Ovary (tissue), 9 donors: ENCODE measurements around the gene EPHB1. TPM values are rescaled to one million over a fixed set of nuclear protein-coding genes. Genes with fewer than 3 reads are reported as not detected.

Experiments
- DNase-seq, 5 donors: peaks; one replicate each; pipeline ENCODE4 v3.0.0-alpha.2; 2019 to 2020
- H3K27ac ChIP-seq, 2 donors: fragments of 200-600 bp; one replicate each; pipeline versions ENCODE4 v1.5.1 to v1.8.0; 2019 to 2022
- H3K27me3 ChIP-seq: fragments of 200-600 bp; one replicate; pipeline ENCODE4 v1.8.0; 2022
- H3K36me3 ChIP-seq: fragments of 200-600 bp; sonication (generic); one replicate; pipeline ENCODE4 v1.5.1; 2019
- H3K4me1 ChIP-seq: one replicate; pipeline ENCODE4 v1.8.1; 2013; ENCODE audit warnings: mild to moderate bottlenecking, moderate library complexity; ENCODE audit not compliant: insufficient read depth
- H3K4me3 ChIP-seq: fragments of 200-600 bp; sonication (generic); one replicate; pipeline ENCODE4 v1.5.1; 2017
- H3K9me3 ChIP-seq, 2 donors: fragments of 200-600 bp in 1 of 2; sonication (generic) in 1 of 2; one replicate each; pipeline versions ENCODE4 v1.5.1 to v1.8.1; 2013 to 2019; ENCODE audit warnings: mild to moderate bottlenecking in 1 of 2, moderate library complexity in 1 of 2
- CTCF ChIP-seq, 3 donors: fragments of 450-650 bp in 2 of 3; fragments of 200-600 bp in 1 of 3; IDR thresholded peaks; one replicate each; pipeline versions ENCODE4 v1.5.1 to v1.8.0; 2016 to 2022; ENCODE audit warnings: antibody characterized with exemption in 3 of 3, mild to moderate bottlenecking in 1 of 3
- EP300 ChIP-seq: sonication (generic); formaldehyde crosslinking; IDR thresholded peaks from one replicate; pipeline ENCODE4 v1.6.1; 2017; ENCODE audit warnings: antibody characterized with exemption
- POLR2A ChIP-seq: fragments of 450-650 bp; IDR thresholded peaks from one replicate; pipeline ENCODE4 v1.6.1; 2017; ENCODE audit warnings: antibody characterized with exemption, mild to moderate bottlenecking, moderate library complexity
- WGBS, 3 donors: extraction: QIAGEN DNeasy Blood & Tissue Kit in 1 of 3; methylation state at CpG; one replicate each; pipeline versions ENCODE4 v1.1.5 to v1.1.7; 2013 to 2017; 5-methylcytosine and 5-hydroxymethylcytosine counted together
- intact Hi-C, 4 donors: fragments of 100-400 bp; cut with DNase I; formaldehyde crosslinking; loops; one replicate each; pipeline versions ENCODE4 v1.11.0 to v1.15.1; 2022 to 2023
- polyA plus RNA-seq, 2 donors: library from polyadenylated mRNA; stranded (reverse); fragments of 200-250 nt in 1 of 2; fragments of 350-450 nt in 1 of 2; fragmentation: Illumina TruSeq in 1 of 2; extraction: RNeasy Lipid Tissue Mini Kit (QIAGEN cat#74804) in 1 of 2; gene quantifications; one replicate each; pipeline ENCODE4 v1.2.3, GENCODE V29; 2013 to 2014
- total RNA-seq, 7 donors: library from RNA; depleted of rRNA in 2 of 7; stranded (reverse); fragments of >200 nt in 2 of 7; fragmentation: NEBNext Ultra II Directional in 3 of 7; extraction: Animal tissue kit (Norgen Biotek cat#: 25700) in 3 of 7; gene quantifications; one replicate each; pipeline versions ENCODE4 v1.1.0 to v1.2.4, GENCODE V29; 2016 to 2023
- donor health status: DM: no; HTN: no; CAD: no; lungs with moderate emphysema.
- donor health status: DM: no; HTN: no; CAD: no.
- donor health status: Bipolar disorder and iron deficiency.
- donor health status: DM: yes; HTN: yes; CAD: no.
- donor health status: DM: no; HTN: no; CAD: no.
- donor health status: DM: yes; HTN: yes; CAD: no.

Gene EPHB1
- total and polyA plus RNA-seq, 9 donors: 0.25 to 2.7 (median 1.0) TPM

- WGBS, 3 donors: 80% methylated on average over 7 of the region's 7 CpGs
- Histone ChIP-seq H3K36me3 (no peaks in the 10 kb centered on the region), H3K4me1 (no peaks in the 10 kb centered on the region), H3K4me3 (no peak overlapping the region), H3K27me3 (no peaks in the 10 kb centered on the region), H3K27ac (no peak overlapping the region), H3K9me3 (no peaks in the 10 kb centered on the region)
- intact Hi-C loops: loop anchor here in 1 of 4 donors (5.0 kb wide), 1 partner anchor 1774 kb away; no protein-coding TSS in a partner anchor
- TF ChIP-seq EP300 (no peak), POLR2A (no peak), CTCF (IDR thresholded peaks at IDR 0.05) (no peak)
- DNase-seq: no peak
Observed at GRCh38 chr3:134816623-134817022, 21.6 kb downstream of the EPHB1 start.

GRCh38 chr3:134817297-134817696 lies 22.2 kb downstream of the EPHB1 start:
- TF ChIP-seq POLR2A: no peak
- no peak for TF ChIP-seq EP300
- TF ChIP-seq CTCF (IDR thresholded peaks at IDR 0.05): no peak
- intact Hi-C loops: loop anchor here in 1 of 4 donors (5.0 kb wide), 1 partner anchor 1775 kb away; no protein-coding TSS in a partner anchor
- Histone ChIP-seq H3K27ac (no peak overlapping the region), H3K4me1 (no peaks in the 10 kb centered on the region), H3K36me3 (no peaks in the 10 kb centered on the region), H3K4me3 (no peak overlapping the region), H3K9me3 (no peaks in the 10 kb centered on the region), H3K27me3 (no peaks in the 10 kb centered on the region)
- no peak for DNase-seq
- 87% methylated on average over 6 of the region's 6 CpGs for WGBS, 3 donors

GRCh38 chr3:134820994-134821393 lies 25.9 kb downstream of the EPHB1 start:
- Histone ChIP-seq H3K27ac (no peak overlapping the region), H3K4me3 (no peak overlapping the region), H3K27me3 (no peaks in the 10 kb centered on the region), H3K36me3 (no peaks in the 10 kb centered on the region), H3K4me1 (no peaks in the 10 kb centered on the region), H3K9me3 (no peaks in the 10 kb centered on the region)
- DNase-seq: no peak
- TF ChIP-seq EP300: no peak
- WGBS, 3 donors: 86 to 93% (median 89%) methylated on average over 1 of the region's 1 CpG
- intact Hi-C loops: no loop called here

- H3K9me3 ChIP-seq: no peaks in the 10 kb centered on the region
- H3K4me3 ChIP-seq: no peak overlapping the region
- H3K4me1 ChIP-seq: no peaks in the 10 kb centered on the region
- H3K27me3 ChIP-seq: no peaks in the 10 kb centered on the region
- 82 to 84% (median 82%) methylated on average over 4 of the region's 4 CpGs for WGBS, 3 donors
- TF ChIP-seq POLR2A (no peak), CTCF (IDR thresholded peaks at IDR 0.05) (no peak), EP300 (no peak)
- intact Hi-C loops: no loop called here
- H3K27ac ChIP-seq: no peak overlapping the region
- H3K36me3 ChIP-seq: no peaks in the 10 kb centered on the region
- DNase-seq: no peak
Observed at GRCh38 chr3:134822090-134822489, 27.0 kb downstream of the EPHB1 start.

- no peaks in the 10 kb centered on the region for H3K4me1 ChIP-seq
- H3K27me3 ChIP-seq: no peaks in the 10 kb centered on the region
- DNase-seq: no peak
- H3K27ac ChIP-seq: no peak overlapping the region
- no peaks in the 10 kb centered on the region for H3K36me3 ChIP-seq
- intact Hi-C loops: no loop called here
- no peak overlapping the region for H3K4me3 ChIP-seq
- TF ChIP-seq EP300 (no peak), CTCF (IDR thresholded peaks at IDR 0.05) (no peak), POLR2A (no peak)
- no peaks in the 10 kb centered on the region for H3K9me3 ChIP-seq
- WGBS, 3 donors: 66 to 74% (median 69%) methylated on average over 2 of the region's 2 CpGs
Observed at GRCh38 chr3:134823679-134824078, 28.6 kb downstream of the EPHB1 start.
